HG02610 (cell line): ENCODE data around the gene TTI1.

ENCODE experiments used
- ATAC-seq: cut with Tn5 transposase; IDR thresholded peaks from one replicate; pipeline ENCODE4 v1.9.1; 2021; ENCODE audit warnings: mild to moderate bottlenecking, moderate library complexity; ENCODE audit not compliant: unreplicated experiment

Gene TTI1

GRCh38 chr20:38055294-38055693, 22.0 kb upstream of the TTI1 start:
- ATAC-seq = no peak

- ATAC-seq = no peak
These were observed 21.4 kb upstream of the TTI1 start for GRCh38 chr20:38054647-38055046.

- no peak for ATAC-seq
These were observed 19.6 kb upstream of the TTI1 start for GRCh38 chr20:38052870-38053269.

GRCh38 chr20:38050686-38051085, 17.4 kb upstream of the TTI1 start:
- no peak for ATAC-seq

- no peak for ATAC-seq
These were observed 16.5 kb upstream of the TTI1 start for GRCh38 chr20:38049800-38050199.

GRCh38 chr20:38046572-38046971, 13.3 kb upstream of the TTI1 start:
- ATAC-seq = no peak

- no peak for ATAC-seq
These were observed 11.4 kb upstream of the TTI1 start for GRCh38 chr20:38044685-38045084.

GRCh38 chr20:38043512-38044300, 10.4 kb upstream of the TTI1 start:
- ATAC-seq = no peak

DNA sequence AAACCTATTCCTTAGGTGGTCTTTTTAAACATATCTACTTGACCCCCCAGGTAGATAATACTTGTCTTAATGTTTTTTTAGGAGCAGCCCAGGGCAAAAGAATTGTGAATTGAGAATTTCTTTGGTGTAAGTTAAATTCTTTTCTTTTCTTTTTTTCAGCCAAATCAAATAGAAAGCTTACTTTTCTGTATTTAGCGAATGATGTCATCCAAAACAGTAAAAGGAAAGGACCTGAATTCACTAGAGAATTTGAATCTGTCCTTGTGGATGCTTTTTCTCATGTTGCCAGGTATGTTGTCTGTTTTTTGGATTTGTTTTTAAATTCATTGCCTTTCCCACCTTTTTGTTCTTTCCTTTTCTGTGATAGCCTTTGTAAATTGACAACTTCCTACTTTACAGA, 7.0 kb upstream of the TTI1 start:
- no peak for ATAC-seq

DNA sequence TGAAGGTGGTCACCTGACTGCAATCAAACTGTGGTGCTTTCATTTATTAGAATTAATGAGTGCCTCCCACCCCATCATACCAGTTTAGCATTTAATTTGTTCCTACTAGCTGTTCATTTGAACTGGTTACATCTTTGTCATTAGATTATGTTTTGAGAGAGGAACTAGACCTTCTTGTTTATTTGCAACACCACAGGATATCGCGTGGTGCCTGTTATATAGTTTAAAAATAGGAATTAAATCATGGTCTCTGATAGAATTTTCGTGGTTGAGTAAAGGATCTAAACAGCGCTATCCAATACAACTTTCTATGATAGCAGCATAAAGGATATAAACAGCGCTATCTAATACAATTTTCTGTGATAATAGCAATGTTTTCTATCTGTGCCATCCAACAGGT, 3.1 kb upstream of the TTI1 start:
- ATAC-seq = no peak

GRCh38 chr20:38034961-38035360, 1.7 kb upstream of the TTI1 start:
- ATAC-seq = no peak

DNA sequence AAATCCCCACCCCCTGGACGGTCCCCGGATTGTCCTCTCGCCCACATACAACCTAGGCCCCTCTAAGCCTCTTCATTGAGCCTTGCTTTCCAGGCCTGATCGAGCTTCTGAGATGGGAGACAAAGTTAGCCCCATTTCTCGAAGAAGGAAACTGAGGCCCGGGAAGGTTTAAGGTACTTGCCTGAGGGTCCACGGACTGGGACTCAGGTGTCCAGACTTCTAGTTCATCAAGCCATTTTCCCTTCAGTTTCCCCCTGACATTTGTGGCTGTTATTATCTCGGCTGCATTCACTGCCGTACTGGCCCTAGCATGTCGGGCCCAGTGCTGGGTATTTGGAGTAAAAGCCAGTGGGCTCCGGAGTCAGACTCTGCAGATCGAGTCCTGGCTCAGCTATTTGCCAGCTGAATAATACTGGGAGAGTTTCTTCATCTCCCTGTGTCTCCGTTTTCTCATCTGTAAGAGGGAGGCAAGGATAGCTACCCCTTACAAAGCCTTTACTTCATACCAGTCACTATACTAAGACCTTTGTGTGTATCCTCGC, 923 bp upstream of the TTI1 start:
- no peak for ATAC-seq

DNA sequence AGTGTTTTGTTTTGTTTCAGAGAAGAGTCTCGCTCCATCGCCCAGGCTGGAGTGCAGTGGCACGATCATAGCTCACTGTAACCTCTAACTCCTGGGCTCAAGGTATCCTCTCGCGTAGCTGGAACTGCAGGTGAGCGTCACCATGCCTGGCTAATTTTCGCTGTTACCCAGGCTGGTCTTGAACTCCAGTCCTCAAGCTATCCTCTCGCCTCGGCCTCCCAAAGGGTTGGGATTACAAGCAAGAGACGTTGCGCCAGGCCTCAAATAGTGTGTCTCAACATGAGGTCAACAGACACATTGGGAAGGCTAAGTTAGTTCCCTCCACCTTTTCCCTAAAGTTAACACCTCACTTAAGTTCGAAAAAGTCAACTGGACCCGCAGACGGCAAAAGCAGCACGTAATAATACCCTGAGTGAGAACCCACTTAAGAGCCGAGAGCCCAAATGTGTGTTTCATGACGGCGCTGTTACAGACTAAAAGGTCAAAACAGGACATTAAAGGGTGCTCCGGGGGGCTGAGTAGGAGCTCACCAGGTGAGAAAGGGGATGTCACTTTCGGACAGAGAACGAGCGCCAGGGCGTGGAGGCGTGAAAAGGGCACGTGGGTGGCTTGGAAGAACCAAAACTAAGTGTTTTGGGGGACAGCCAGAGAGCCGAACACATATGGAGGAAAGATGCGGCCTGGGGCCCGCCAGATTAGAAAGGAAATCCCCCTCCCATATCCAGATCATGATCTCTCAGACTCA, 499 bp downstream of the TTI1 start:
- ATAC-seq = peak; percentile 41

DNA sequence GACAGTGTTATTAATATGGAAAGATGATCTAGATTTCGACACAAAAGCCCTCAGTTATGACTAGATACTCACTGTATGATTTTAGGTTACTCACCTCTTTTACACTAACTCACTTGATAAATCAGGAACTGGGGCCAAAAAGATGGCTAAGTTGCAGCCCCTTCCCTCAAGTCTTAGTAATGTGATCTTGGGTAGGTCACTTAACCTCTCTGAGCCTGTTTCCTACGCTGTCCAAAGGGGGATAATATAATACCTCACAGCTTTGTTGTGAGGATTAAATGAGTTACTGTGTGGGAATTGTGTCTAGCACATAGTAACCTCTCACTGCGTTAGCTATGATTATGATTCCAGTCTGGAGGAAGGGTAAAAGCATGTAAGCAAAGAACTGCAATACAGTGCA, 1.3 kb downstream of the TTI1 start:
- no peak for ATAC-seq

- no peak for ATAC-seq
These were observed 3.8 kb downstream of the TTI1 start for GRCh38 chr20:38029453-38029852.

DNA sequence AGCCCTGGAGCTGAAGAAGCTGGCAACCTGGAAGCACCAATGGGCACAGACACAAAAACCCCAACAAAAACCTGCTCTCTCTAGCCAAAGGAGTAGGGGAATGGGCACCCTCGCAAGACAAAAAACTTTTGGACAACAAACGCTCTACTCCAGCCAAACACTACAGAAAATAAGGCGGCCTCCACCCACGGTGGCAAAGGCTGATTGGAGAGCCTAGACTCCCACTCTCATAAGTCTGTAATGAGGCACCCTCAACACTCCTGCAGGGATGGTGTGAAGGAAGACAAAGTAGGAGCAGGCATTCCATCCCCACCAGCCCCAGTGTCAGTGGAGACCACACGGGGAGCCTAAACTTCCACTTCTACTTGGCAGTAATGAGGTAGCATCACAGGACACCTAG, 8.8 kb downstream of the TTI1 start:
- ATAC-seq = no peak

DNA sequence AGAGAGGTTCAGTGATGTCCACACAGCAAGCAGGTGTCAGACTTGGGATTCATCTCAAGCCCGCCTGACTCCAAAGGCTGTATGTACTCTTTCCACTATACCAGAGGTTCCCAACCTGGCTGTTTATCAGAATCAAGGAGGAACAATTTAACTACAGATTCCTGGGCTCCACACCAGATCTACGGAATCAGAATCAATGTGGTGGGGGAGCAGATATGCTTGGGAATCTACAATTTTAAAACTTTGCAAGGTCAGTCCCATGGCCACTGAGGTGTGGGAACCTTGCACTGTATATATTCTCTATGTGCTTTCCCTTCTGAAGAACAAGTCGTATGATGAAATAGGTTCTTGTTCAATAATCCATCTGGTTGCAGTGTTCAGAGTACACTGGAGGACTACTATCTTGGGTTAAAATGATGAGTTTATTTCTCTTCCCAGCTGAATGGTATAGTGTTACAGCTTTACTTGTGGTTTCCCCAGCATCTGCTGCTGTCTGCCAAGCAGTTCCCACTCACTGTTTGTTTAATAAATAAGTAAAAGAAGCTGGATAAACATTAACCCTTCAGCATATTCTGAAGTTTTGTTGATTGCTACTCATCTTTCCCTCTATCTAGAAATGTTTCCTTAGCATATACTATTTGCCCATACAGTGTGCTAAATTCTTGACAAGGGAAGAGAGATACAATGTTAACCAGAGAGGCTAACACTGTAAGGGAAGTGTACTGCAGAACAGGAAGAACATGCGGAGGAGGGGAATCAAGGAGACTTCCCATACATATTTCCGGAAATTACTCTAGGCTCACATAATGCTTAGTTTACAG, 9.9 kb downstream of the TTI1 start:
- ATAC-seq = no peak

GRCh38 chr20:38021087-38021772, 12.0 kb downstream of the TTI1 start:
- no peak for ATAC-seq

- no peak for ATAC-seq
These were observed 14.9 kb downstream of the TTI1 start for GRCh38 chr20:38018385-38018784.

GRCh38 chr20:38017959-38018358, 15.3 kb downstream of the TTI1 start:
- ATAC-seq = no peak

GRCh38 chr20:38013887-38014286, 19.4 kb downstream of the TTI1 start:
- ATAC-seq = no peak
